ENCODE measurements around the gene CASZ1. TPM values are rescaled to one million over a fixed set of nuclear protein-coding genes. Genes with fewer than 3 reads are reported as not detected.

CASZ1 gene
- total and polyA plus RNA-seq, 9 of the 15 experiments (the other 6 are each of a cell fraction or from before 2014, with no cell fraction given): 0.01 to 4.0 (median 0.76) TPM; not detected in 1

GRCh38 chr1:10637834-10638558 is 158.4 kb downstream of the CASZ1 start:
- no peak for DNase-seq (ENCODE audit: extremely low read depth in 1 of 4, low spot score in 3 of 4)
- FAIRE-seq: no peak
- intact Hi-C loops (cut with micrococcal nuclease): no loop called here
- Histone ChIP-seq H3K79me2 (ENCODE audit: control insufficient read depth, insufficient read depth, low read length) (no peaks in the 10 kb centered on the region), H3K4me1 (replicated peaks in 1 of 2; ENCODE audit: control insufficient read depth in 2 of 2, insufficient read depth in 2 of 2, low read length in 2 of 2) (peaks cover 0 to 65% of the 10 kb centered on the region in 2 experiments; a peak in 1 of 5 replicates), H4K20me1 (replicated peaks; ENCODE audit: control insufficient read depth, insufficient read depth, low read length) (peaks cover 4% of the 10 kb centered on the region; the same call in 1 of the 2 replicates), H3K27me3 (ENCODE audit: control insufficient read depth in 2 of 2, insufficient read depth in 2 of 2, low read length in 2 of 2) (peaks cover 11 to 13% of the 10 kb centered on the region in 2 experiments; a peak in 4 of 5 replicates), H3K27ac (ENCODE audit: extremely low read depth, low read depth, low read length) (no peak overlapping the region), H3K9me1 (ENCODE audit: control insufficient read depth, insufficient read depth, low read length) (peaks cover 3% of the 10 kb centered on the region), H3K4me3 (no peak overlapping the region), H3K4me2 (ENCODE audit: insufficient read depth, low read length) (no peak overlapping the region), H2AFZ (ENCODE audit: low read depth, low read length) (no peak overlapping the region), H3K9me3 (replicated peaks; ENCODE audit: control insufficient read depth, insufficient read depth, low read depth, low read length) (no peaks in the 10 kb centered on the region), H3K36me3 (ENCODE audit: control insufficient read depth, insufficient read depth, low read length) (peaks cover 3% of the 10 kb centered on the region; the same call in 1 of the 3 replicates), H3K9ac (ENCODE audit: insufficient read depth in 1 of 2, low read depth in 2 of 2, low read length in 2 of 2) (no peak overlapping the region)
- ATAC-seq: no peak
- POLR2A ChIA-PET: interaction anchor here (0.5 to 2.3 kb wide), 2 partner anchors 13 to 250 kb away, joined by 3 to 11 read pairs; no protein-coding TSS in a partner anchor
- in situ Hi-C loops (cut with MboI): no loop called here
- WGBS (ENCODE audit: insufficient coverage, low coverage, missing lambda C conversion rate): 19% methylated on average over 29 of the region's 29 CpGs
- no peak for TF ChIP-seq E2F1 (CRISPR knock-in tag; IDR thresholded peaks at IDR 0.05)
- TF ChIP-seq AFF1 (IDR thresholded peaks at IDR 0.05; ENCODE audit: low read depth in 1 of 2, partially characterized antibody in 2 of 2): no peak
- TF ChIP-seq OTX1 (CRISPR knock-in tag; IDR thresholded peaks at IDR 0.05): no peak
- TF ChIP-seq TCF7 (IDR thresholded peaks at IDR 0.05; ENCODE audit: borderline replicate concordance): no peak
- CTCF ChIA-PET (ENCODE audit: low intra/inter-chr PET ratio): no interaction called here
- no TSS peak for BruUV-seq (replicated peaks)
